ENCODE data around the gene PIK3IP1.
A peak's percentile ranks its signal among the peaks of the same experiment; 100 is the strongest.
"Not testable (repeated sequence)": the region's sequence is repeated elsewhere in the genome, so short reads cannot be mapped to it uniquely, and the experiment has no call there.

PIK3IP1 gene

GRCh38 chr22:31263896-31264640, 28.2 kb downstream of the PIK3IP1 start:
- in situ Hi-C loops (cut with HindIII; ENCODE audit: low pct_ligation_motif_present, low pct_unique_long_range_greater_than_20kb, low sequenced_read_pairs): no loop called here
- DNase-seq: no peak

- no peak for DNase-seq
- in situ Hi-C loops (cut with HindIII; ENCODE audit: low pct_ligation_motif_present, low pct_unique_long_range_greater_than_20kb, low sequenced_read_pairs): no loop called here
Observed at GRCh38 chr22:31262312-31263133, 29.8 kb downstream of the PIK3IP1 start.

- in situ Hi-C loops (cut with HindIII; ENCODE audit: low pct_ligation_motif_present, low pct_unique_long_range_greater_than_20kb, low sequenced_read_pairs): no loop called here
- no peak for DNase-seq
Observed at GRCh38 chr22:31260474-31260856, 31.8 kb downstream of the PIK3IP1 start.

GRCh38 chr22:31259798-31260473, 32.4 kb downstream of the PIK3IP1 start:
- in situ Hi-C loops (cut with HindIII; ENCODE audit: low pct_ligation_motif_present, low pct_unique_long_range_greater_than_20kb, low sequenced_read_pairs): no loop called here
- DNase-seq: no peak

- in situ Hi-C loops (cut with HindIII; ENCODE audit: low pct_ligation_motif_present, low pct_unique_long_range_greater_than_20kb, low sequenced_read_pairs): no loop called here
Observed at GRCh38 chr22:31253949-31254348, 38.3 kb downstream of the PIK3IP1 start.

GRCh38 chr22:31250740-31251600, 41.3 kb downstream of the PIK3IP1 start:
- no peak for DNase-seq
- in situ Hi-C loops (cut with HindIII; ENCODE audit: low pct_ligation_motif_present, low pct_unique_long_range_greater_than_20kb, low sequenced_read_pairs): no loop called here

More at GRCh38 chr22:31253949-31254348, 38.3 kb downstream of the PIK3IP1 start:
- DNase-seq: no peak

GRCh38 chr22:31248965-31249958, 43.0 kb downstream of the PIK3IP1 start:
- in situ Hi-C loops (cut with HindIII; ENCODE audit: low pct_ligation_motif_present, low pct_unique_long_range_greater_than_20kb, low sequenced_read_pairs): no loop called here
- DNase-seq: no peak

- DNase-seq: peak; percentile 84
- in situ Hi-C loops (cut with HindIII; ENCODE audit: low pct_ligation_motif_present, low pct_unique_long_range_greater_than_20kb, low sequenced_read_pairs): no loop called here
Observed at GRCh38 chr22:31248138-31248745, 44.0 kb downstream of the PIK3IP1 start.

- in situ Hi-C loops (cut with HindIII; ENCODE audit: low pct_ligation_motif_present, low pct_unique_long_range_greater_than_20kb, low sequenced_read_pairs): no loop called here
Observed at GRCh38 chr22:31247726-31248125, 44.6 kb downstream of the PIK3IP1 start.

GRCh38 chr22:31246687-31247086, 45.6 kb downstream of the PIK3IP1 start:
- in situ Hi-C loops (cut with HindIII; ENCODE audit: low pct_ligation_motif_present, low pct_unique_long_range_greater_than_20kb, low sequenced_read_pairs): no loop called here
- no peak for DNase-seq

More at GRCh38 chr22:31247726-31248125, 44.6 kb downstream of the PIK3IP1 start:
- no peak for DNase-seq

- in situ Hi-C loops (cut with HindIII; ENCODE audit: low pct_ligation_motif_present, low pct_unique_long_range_greater_than_20kb, low sequenced_read_pairs); DNase-seq: not testable (repeated sequence)
Observed at GRCh38 chr22:31245998-31246397, 46.3 kb downstream of the PIK3IP1 start.

- in situ Hi-C loops (cut with HindIII; ENCODE audit: low pct_ligation_motif_present, low pct_unique_long_range_greater_than_20kb, low sequenced_read_pairs): no loop called here
Observed at GRCh38 chr22:31244943-31245451, 47.3 kb downstream of the PIK3IP1 start.

GRCh38 chr22:31244046-31244942, 48.0 kb downstream of the PIK3IP1 start:
- peak; percentile 80 for DNase-seq
- in situ Hi-C loops (cut with HindIII; ENCODE audit: low pct_ligation_motif_present, low pct_unique_long_range_greater_than_20kb, low sequenced_read_pairs): no loop called here

More at GRCh38 chr22:31244943-31245451, 47.3 kb downstream of the PIK3IP1 start:
- DNase-seq: no peak

- DNase-seq: no peak
- in situ Hi-C loops (cut with HindIII; ENCODE audit: low pct_ligation_motif_present, low pct_unique_long_range_greater_than_20kb, low sequenced_read_pairs): no loop called here
Observed at GRCh38 chr22:31243339-31244045, 48.8 kb downstream of the PIK3IP1 start.

- in situ Hi-C loops (cut with HindIII; ENCODE audit: low pct_ligation_motif_present, low pct_unique_long_range_greater_than_20kb, low sequenced_read_pairs): no loop called here
- DNase-seq: peak; percentile 46
Observed at GRCh38 chr22:31241936-31242335, 50.4 kb downstream of the PIK3IP1 start.
